Epidermal melanocyte (primary cell): ENCODE measurements around the gene EPB41L4A.

Source experiments
- DNase-seq: peaks from one replicate; pipeline ENCODE4 v3.0.0; 2011; ENCODE audit warnings: low spot score; ENCODE audit not compliant: insufficient read length

EPB41L4A gene

DNA sequence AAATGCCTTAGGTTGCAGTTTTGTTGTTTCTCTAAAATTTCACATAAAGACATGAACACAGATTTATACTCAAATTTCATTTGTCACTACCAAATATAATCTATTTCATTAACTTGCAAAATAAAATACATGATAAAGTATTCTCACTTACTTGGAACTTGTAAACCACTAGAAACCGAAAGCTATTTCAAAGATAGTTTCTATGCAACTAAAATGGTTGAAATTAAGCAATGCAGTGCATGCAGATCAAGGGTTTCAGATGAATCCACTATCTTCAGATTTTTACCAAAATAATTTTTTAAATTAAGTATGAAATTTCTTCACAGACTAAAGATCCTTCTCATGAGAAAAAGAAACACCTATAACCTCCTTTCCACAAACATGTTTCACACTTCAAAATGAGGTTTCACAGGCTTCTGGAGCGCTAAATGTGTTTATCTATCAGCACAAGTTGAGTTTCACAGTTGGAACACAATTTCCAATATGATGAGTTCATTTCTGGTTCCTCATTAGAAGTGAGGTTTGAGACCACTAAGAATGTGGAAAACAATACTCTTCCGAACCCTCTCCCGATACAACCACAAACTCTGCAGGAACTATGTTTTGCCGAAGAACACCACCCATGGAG lies 63.9 kb downstream of the EPB41L4A start:
- DNase-seq = no peak

DNA sequence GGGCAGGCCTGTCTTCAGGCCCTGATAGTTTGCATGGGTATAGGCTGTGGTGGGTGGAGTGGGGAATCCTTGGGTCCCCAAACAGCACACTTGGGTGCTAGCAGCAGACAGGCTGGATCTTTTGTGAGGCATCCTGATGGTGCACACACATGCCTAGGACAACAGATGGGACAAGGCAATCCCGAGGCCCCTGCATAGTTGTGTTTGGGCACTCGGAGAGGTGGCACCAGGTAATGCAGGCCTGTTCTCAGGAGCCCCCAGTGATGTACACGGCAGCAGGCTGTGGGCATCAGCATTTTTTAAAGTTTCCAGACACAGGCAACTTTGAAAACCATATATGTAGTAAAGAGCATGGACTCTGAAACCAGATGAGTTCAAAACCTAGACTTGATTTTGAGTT lies 65.4 kb downstream of the EPB41L4A start:
- DNase-seq = no peak

DNA sequence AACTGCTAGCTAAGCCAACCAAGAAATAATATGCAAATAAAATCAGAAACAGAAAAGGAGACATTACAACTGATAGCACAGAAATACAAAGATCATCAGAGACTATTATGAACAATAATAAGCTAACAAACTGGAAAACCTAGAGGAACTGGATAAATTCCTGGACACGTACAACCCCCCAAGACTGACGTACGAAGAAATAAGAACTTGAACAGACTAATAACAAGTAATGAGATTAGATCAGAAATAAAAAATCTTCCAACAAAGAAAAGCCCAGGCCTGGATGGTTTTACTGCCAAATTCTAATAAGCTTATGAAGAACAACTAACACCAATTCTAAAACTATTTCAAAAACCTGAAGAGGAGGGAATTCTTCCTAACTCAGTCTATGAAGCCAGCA lies 67.9 kb downstream of the EPB41L4A start:
- no peak for DNase-seq

DNA sequence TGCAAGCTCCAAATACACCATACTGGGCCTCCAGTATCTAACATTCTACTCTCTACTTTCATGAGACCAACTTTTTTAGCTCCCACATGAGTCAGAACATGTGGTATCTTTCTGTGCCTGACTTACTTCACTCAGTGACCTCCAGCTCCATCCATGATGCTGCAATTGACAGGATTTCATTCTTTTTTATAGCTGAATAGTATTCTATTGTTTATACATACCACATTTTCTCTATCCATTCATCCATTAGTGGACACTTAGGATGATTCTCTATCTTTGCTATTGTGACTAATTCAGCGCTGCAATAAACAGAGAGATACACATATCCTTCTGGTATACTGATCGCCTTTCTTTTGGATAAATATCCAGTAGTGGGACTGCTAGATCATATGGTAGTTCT lies 68.5 kb downstream of the EPB41L4A start:
- no peak for DNase-seq

DNA sequence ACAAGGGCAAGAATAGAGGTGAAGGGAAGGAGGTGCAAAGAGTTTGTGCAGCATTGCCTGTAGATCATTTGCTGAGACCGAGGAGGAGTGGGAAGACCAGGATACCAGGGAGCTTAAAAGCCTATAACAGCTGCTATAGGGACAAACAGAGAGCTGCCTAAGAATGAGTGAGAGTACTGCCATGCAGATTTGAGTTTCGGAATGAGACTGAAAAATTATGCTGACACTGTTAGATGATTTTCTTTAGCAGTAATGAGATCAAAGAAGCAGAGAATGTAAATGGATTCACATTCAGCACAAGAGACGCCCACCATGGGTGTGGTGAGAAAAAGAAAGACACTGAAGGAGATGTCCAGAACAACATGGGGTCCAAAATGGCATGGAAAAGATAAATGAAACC lies 69.7 kb downstream of the EPB41L4A start:
- DNase-seq = no peak

DNA sequence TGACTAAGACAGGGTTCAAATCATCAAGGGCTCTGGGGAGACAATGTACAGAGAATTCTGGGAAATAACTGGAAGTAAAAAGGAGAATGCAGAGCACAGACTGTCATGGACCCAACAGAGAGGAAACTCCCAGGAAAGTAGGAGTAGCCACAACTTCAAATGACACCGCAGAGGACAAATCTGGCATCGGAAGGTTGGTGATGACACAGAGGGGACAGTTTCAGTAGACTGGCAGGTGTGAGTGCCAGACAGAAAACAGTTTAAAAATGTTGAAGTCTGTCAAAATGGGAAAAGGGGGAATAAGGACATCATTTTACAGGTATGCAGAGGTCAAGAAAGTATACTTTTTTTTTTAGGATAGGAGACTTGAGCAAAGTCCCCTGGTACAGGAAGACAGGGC lies 70.2 kb downstream of the EPB41L4A start:
- DNase-seq = no peak

DNA sequence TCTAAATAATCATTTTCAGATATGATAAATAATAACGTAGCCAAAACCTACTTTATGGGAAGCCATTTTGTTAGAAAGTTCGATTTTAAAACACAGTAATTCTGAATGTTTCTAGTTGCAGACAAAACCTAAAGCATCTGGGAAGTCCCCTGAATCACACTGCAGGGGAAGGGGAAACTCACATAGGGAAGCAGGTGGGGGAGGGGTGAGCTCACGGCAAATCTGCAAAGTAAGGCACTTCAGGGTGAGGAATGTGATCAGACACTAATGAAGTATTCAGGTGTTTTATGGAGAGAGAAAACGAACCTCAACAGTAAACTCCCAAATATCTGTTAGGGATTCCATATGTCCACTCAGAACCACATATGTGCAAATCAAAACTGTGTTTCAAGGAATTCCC lies 70.7 kb downstream of the EPB41L4A start:
- DNase-seq = no peak

DNA sequence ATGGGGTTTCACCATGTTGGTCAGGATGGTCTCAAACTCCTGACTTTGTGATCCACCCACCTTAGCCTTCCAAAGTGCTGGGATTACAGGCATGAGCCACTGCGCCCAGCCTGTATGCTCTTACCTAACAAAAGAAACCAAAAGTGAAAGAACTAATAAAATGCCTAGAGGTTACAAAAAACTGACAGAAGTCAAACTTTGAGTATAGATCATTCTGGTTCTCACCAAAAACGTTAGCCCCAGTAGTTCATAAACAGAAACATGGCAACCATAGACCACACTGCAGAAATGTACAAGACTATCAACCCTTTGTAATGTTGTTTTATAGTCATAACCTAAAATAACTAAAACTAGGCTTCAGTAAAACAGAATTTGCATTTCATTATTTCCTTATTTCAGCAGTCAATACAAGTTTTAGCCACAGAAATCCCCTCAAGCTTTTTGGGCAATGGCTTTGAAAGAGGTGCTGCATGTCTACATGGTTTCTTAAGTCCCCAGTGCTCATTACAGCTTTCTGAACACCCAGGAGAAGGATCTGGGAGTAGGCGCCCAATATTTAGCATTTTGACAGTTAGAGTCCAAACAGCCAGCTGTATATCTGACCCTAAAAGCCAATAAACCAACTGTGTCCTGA lies 72.5 kb downstream of the EPB41L4A start:
- no peak for DNase-seq

DNA sequence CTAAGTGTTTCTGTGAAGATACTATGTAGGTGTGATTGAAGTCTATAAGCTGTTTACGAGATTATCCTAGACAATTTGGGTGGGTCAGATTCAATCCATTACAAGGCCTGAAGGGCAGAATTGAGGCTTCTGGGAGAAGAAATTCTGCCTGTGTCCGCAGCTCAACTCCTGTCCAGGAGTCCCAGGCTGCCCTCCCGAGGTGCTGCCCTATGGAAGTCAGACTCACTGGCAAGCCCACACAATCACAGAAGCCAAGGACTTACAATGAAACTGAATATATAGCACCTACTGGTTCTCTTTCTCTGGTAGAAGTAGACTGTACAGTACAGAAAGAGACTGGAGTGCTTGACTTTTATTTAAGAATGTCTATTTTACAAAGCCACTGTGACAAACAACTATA lies 74.5 kb downstream of the EPB41L4A start:
- no peak for DNase-seq

DNA sequence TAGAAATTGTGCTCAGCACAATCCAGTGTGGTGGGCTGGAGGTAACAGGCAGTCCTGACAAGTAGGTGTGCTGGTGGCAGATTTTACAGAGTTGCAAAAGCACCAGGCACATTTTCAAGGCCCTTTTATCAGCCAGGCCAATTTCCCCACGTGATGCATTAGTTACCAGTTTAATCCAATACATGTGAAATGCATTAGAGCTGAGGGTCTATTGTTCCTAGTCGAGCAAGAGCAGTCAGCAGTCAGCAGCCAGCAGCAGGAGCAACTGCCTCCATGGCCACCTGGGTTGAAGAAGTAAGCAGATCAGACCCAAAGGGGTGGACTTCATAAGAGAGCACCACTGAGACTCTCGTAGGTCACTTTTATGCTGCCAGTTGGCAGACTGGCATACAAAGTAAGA lies 76.7 kb downstream of the EPB41L4A start:
- no peak for DNase-seq

DNA sequence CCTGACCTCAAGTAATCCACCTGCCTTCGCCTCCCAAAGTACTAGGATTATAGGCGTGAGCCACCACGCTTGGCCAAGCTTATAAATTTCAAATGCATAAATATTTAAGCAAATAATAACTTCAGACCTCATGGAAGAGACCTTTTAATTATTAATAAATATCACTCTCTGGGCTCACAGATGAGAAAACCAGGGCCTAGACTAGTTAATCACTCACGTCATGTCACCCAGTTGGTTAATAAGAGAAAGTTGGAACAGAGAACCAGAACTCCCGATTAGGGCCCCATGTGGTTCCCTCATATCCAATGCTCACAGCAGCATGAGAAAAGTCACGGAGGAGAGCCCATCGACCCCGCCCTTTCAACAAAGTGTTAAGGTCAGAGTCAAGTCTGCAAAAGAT lies 79.3 kb downstream of the EPB41L4A start:
- DNase-seq = no peak

DNA sequence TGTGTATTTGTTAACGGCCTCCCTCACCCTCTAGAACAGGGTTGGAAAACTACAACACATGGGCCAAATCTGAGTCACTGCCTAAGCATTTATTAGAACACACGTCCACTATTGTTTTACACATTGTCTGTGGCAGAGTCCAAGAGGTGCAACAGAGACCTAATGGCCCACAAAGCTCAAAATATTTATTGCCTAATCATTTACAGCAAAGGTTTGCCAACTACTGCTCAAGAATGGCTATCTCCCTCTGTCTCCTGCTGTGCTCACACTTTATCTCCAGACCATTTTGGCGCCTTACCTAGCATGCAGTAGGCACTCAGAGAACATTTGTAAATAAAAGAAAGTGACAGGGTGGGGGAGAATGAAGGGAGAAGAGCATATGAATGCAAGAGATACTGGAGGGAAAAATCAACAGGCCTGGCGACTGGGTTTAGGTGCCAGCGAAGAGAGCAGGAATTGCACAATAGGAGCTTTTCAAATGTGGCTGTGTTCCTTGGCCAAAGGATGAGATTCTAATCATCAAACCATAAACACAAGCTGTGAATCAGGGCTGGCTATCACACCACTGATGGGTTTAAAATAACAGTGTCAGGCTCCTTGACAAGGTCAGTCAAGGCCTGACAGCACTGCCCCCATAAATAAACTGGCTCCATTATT lies 80.3 kb downstream of the EPB41L4A start:
- no peak for DNase-seq

DNA sequence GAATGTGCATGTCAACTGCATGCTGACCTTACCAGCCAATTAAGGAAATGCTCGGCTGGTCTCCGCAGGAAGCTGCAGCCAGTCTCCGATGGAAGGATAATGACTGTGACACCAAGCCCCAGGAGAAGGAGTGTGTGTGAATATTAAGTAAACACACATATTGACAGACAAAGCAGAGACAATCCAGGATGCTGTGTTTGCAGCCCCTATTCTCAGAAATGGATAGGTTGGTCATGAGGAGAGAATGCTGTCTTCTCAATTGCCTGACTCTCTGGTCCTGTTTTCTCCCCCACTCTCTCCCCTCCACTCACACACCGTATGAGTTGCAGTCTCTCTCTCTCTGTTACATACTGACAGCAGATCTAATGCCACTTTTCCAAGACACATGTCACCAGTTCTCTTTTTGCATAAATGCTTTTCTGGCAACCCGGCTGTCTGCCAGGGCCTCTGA lies 85.7 kb downstream of the EPB41L4A start:
- no peak for DNase-seq

DNA sequence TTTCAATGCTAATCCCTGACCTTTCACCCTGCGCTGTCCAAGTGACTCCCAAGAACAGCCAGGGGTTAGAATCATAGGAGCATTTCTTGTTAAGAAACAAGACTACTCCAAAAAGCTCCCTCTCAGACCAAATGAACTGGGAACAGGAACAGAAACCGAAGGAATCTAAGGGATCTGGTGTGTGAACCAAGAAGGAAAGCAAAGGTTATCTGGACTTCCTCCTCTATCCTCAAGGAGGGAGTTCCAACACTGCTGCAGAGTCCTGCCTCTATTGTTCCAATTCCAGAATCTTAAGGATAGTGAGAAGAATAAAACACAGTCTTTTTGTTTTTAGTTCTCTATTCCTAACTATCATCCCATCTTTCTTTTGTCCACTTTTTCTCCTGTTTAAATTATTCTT lies 87.2 kb downstream of the EPB41L4A start:
- DNase-seq = no peak

DNA sequence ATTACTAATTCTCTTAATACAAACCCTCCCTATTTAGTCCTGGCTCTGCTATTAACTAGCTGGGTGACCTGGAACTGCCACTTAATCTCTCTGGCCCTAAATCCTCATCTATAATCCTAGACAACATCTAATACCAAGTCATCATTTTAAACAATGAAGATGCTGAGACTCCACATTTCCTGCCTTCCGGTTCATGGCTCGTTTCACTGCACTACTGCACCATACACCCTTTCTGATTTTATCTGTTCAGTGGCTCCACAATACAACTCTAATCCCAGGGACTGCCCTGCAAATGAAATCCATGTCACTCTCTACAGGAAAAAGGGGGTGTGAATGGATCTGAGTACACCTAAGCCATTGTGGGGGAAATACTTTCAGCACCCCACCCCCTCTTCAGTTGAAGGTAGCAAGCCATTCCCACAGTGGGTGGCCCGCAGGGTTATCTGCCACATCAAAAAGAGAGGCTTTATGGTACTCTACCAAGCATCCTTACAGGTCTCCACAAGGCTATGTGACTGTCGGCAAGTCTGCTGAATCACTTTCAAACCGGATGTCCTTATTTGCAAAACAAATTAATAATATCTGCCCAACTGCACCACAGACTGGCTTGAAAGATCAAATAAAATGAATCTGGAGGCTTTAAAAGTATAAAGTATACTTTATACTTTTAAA lies 89.5 kb downstream of the EPB41L4A start:
- no peak for DNase-seq

DNA sequence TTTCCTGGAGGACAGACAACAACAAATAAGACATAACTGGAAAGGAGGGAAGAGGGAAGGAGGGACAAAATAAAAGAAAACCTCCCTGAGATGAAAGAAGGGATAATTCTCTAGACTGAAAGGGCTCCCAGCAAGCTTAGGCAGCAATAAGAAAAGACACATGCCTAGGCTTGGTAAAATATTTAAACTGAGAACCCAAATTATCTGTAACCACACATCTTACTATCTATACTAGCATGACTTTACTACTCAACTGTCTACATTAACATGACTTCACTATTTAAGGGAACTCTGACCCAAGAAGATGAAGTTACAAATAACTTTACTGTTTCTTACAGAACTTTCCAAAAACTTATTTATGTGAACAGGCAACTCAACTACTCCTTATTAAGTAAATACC lies 95.9 kb downstream of the EPB41L4A start:
- no peak for DNase-seq

DNA sequence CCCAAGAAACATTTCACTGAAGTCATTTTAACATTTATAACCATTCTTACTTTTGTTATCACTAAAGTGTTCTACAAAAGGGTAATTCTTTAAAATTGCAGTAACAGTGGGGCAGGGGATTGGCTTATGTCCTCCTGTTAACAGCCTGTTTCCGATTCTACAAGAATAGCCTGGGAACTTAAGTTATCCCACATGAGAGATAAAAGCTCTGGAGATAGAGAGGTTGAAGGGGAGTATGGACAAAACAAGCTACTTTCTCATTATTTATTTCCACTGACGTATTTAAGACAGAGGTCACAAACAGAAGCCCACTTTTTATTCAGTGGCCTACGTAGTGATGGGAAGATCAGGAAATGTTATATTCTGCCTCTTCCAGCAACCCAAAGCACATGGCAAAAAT lies 98.7 kb downstream of the EPB41L4A start:
- no peak for DNase-seq

DNA sequence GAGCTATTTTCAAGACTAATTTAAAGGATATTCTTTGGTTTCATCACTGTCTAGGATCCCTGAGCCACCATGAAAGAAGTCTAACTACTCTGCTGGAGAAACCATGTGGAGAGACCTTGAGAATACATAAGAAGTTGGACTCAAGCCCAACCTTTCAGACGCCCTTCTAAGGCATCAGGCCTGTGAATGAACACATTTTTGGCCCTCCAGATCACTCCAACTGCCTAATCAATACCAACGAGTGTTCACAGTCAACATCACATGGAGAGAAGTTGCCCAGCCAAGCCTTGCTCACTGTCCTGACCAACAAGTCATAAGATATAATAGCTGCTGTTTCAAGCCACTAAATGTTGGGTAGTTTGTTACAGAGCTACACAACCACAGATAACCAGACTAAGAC lies 100.7 kb downstream of the EPB41L4A start:
- DNase-seq = no peak

DNA sequence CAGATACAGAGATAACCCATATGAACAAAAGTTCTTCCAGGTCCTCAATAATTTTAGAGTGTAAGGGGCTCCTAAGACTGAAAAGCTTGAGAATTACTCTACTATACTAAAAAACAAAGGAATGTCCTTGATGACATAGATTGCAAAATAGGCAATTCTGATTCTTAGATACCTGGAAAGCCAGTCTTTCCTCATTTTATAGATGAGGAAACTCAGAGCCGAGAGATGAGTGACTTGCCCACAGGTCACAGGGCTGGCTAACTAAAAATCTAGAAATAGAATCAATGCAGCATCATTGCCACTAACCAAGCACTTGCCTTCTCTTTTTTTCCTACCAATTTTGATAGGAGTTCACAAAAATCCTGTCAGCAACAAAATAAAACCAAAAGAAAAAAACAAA lies 101.2 kb downstream of the EPB41L4A start:
- DNase-seq = no peak

DNA sequence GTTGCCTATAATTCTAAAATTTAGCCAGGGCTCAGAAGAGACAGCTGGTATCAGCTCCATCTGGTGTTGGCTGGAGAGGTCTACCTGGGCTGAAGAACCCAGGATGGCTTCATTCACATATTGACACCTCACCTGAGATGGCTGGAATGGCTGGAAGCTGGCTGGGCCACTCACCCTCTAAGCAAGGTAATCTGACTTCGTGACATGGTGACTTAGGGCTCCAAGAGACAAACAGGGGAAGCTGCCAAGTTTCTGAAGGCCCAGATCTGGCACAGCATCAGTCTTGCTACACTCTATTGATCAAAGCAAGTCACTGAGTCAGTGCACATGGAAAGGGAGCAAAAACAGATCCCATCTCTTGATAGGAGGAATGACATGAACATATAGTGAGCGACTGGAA lies 102.3 kb downstream of the EPB41L4A start:
- DNase-seq = no peak

DNA sequence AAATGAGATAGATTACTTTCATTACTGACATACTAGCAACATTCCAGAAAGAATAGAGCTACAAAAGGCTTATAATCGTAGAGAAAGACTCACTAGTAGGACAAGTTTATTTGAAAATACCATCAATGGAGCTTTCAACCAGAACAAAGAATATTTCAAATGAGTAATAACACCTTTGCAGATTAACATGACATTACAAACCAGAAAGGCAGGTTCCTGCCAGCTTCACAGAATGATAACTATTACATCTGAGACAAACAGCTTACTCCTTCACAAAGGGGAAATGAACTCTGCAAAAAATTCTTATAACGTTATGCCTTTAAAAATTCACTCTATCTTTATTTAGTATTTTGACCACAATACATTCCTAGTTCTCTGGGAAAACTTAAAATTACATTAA lies 103.1 kb downstream of the EPB41L4A start:
- no peak for DNase-seq
